Ectodermal cell (in vitro differentiated cells): ENCODE data around the gene ASXL1. TPM values are rescaled to one million over a fixed set of nuclear protein-coding genes. Genes with fewer than 3 reads are reported as not detected.
A peak's percentile ranks its signal among the peaks of the same experiment; 100 is the strongest.
"Not testable (repeated sequence)": the region's sequence is repeated elsewhere in the genome, so short reads cannot be mapped to it uniquely, and the experiment has no call there.

Experiments
- H3K27ac ChIP-seq: 2 replicates; pipeline ENCODE4 v1.7.0; 2013; ENCODE audit warnings: mild to moderate bottlenecking, low read depth, low read length; ENCODE audit not compliant: insufficient read depth, poor library complexity, severe bottlenecking
- H3K27me3 ChIP-seq: 2 replicates; pipeline ENCODE4 v1.7.0; 2013; ENCODE audit warnings: mild to moderate bottlenecking, low read length; ENCODE audit not compliant: insufficient read depth, control insufficient read depth, poor library complexity, severe bottlenecking
- H3K36me3 ChIP-seq: one replicate; pipeline ENCODE4 v1.7.0; 2013; ENCODE audit warnings: low read length; ENCODE audit not compliant: control insufficient read depth, insufficient read depth
- H3K4me1 ChIP-seq: one replicate; pipeline ENCODE4 v1.7.0; 2013; ENCODE audit warnings: low read length; ENCODE audit not compliant: control insufficient read depth, insufficient read depth
- H3K4me3 ChIP-seq: 2 replicates; pipeline ENCODE4 v1.7.0; 2013; ENCODE audit warnings: low read depth, low read length, control low read depth; ENCODE audit not compliant: insufficient read depth
- H3K9me3 ChIP-seq: 2 replicates; pipeline ENCODE4 v1.7.0; 2013; ENCODE audit warnings: mild to moderate bottlenecking, low read length, moderate library complexity; ENCODE audit not compliant: control insufficient read depth
- WGBS, 2 experiments: methylation state at CpG; one replicate each; pipeline ENCODE4 v1.1.7; 2013; ENCODE audit warnings: missing lambda C conversion rate in 2 of 2; 5-methylcytosine and 5-hydroxymethylcytosine counted together
- polyA plus RNA-seq, 4 experiments: library from polyadenylated mRNA; stranded (reverse); fragments of 50-300 nt; gene quantifications; one replicate each; pipeline ENCODE4 v1.2.3, GENCODE V29; 2013

The ASXL1 gene
- 76.3 TPM for polyA plus RNA-seq (2013, experiment 1 of 4)
- polyA plus RNA-seq (2013, experiment 2 of 4), result 87.0 TPM
- polyA plus RNA-seq (2013, experiment 3 of 4), result 57.4 TPM
- 64.3 TPM for polyA plus RNA-seq (2013, experiment 4 of 4)

GRCh38 chr20:32357869-32358631 lies at the start of gene ASXL1:
ASXL1 (plus strand) TSS chr20:32358331; CDS start chr20:32358776, 445 bp downstream.
- no peaks in the 10 kb centered on the region for H3K36me3 ChIP-seq
- WGBS, 2 experiments, result 0% methylated on average over 83 of the region's 83 CpGs
- H3K4me1 ChIP-seq, result no peaks in the 10 kb centered on the region
- peak within 1 kb of the TSS; percentile 78 for H3K4me3 ChIP-seq
- peak within 1 kb of the TSS; percentile 96 for H3K27ac ChIP-seq
- H3K27me3 ChIP-seq, result no peaks in the 10 kb centered on the region
- no peaks in the 10 kb centered on the region for H3K9me3 ChIP-seq

- 93 to 94% methylated on average over 2 of the region's 3 CpGs for WGBS, 2 experiments
- Histone ChIP-seq H3K36me3 (peaks cover 15% of the 10 kb centered on the region), H3K4me1 (no peaks in the 10 kb centered on the region), H3K9me3 (no peaks in the 10 kb centered on the region), H3K27me3 (no peaks in the 10 kb centered on the region), H3K27ac (no peak overlapping the region), H3K4me3 (no peak overlapping the region)
These were observed 45.3 kb upstream of the ASXL1 start for GRCh38 chr20:32312718-32313424.

- Histone ChIP-seq H3K36me3 (peaks cover 12% of the 10 kb centered on the region), H3K9me3 (no peaks in the 10 kb centered on the region), H3K4me3 (no peak overlapping the region), H3K27me3 (no peaks in the 10 kb centered on the region), H3K4me1 (no peaks in the 10 kb centered on the region), H3K27ac (no peak overlapping the region)
- 79 to 91% methylated on average over 1 of the region's 1 CpG for WGBS, 2 experiments
These were observed 43.4 kb upstream of the ASXL1 start for GRCh38 chr20:32314768-32315167.

- no peaks in the 10 kb centered on the region for H3K4me1 ChIP-seq
- H3K9me3 ChIP-seq, result no peaks in the 10 kb centered on the region
- H3K27ac ChIP-seq, result no peak overlapping the region
- no peaks in the 10 kb centered on the region for H3K27me3 ChIP-seq
- WGBS, 2 experiments, result 89 to 93% methylated on average over 3 of the region's 3 CpGs
- H3K4me3 ChIP-seq, result no peak overlapping the region
- peaks cover 6% of the 10 kb centered on the region for H3K36me3 ChIP-seq
These were observed 42.7 kb upstream of the ASXL1 start for GRCh38 chr20:32315399-32315798.

- Histone ChIP-seq H3K36me3 (peaks cover 3% of the 10 kb centered on the region), H3K9me3 (no peaks in the 10 kb centered on the region), H3K4me1 (no peaks in the 10 kb centered on the region), H3K27ac (no peak overlapping the region), H3K27me3 (no peaks in the 10 kb centered on the region), H3K4me3 (no peak overlapping the region)
- WGBS, 2 experiments, result 91 to 95% methylated on average over 2 of the region's 2 CpGs
These were observed 42.2 kb upstream of the ASXL1 start for GRCh38 chr20:32315891-32316290.

GRCh38 chr20:32316667-32317066 lies 41.5 kb upstream of the ASXL1 start:
- WGBS, 2 experiments, result 86 to 91% methylated on average over 7 of the region's 7 CpGs

GRCh38 chr20:32319100-32319499 lies 39.0 kb upstream of the ASXL1 start:
- Histone ChIP-seq H3K4me1 (no peaks in the 10 kb centered on the region), H3K27me3 (no peaks in the 10 kb centered on the region), H3K27ac (no peak overlapping the region), H3K36me3 (no peaks in the 10 kb centered on the region), H3K9me3 (no peaks in the 10 kb centered on the region), H3K4me3 (no peak overlapping the region)
- 94 to 95% methylated on average over 5 of the region's 6 CpGs for WGBS, 2 experiments

More at GRCh38 chr20:32316667-32317066, 41.5 kb upstream of the ASXL1 start:
- Histone ChIP-seq H3K36me3 (no peaks in the 10 kb centered on the region), H3K4me1 (no peaks in the 10 kb centered on the region), H3K9me3 (no peaks in the 10 kb centered on the region), H3K4me3 (no peak overlapping the region), H3K27me3 (no peaks in the 10 kb centered on the region), H3K27ac (no peak overlapping the region)

GRCh38 chr20:32320305-32320704 lies 37.8 kb upstream of the ASXL1 start:
- WGBS, 2 experiments, result 88% methylated on average over 1 of the region's 1 CpG; no CpG with 5 or more reads in 1 of the 2 experiments
- H3K36me3 ChIP-seq, result no peaks in the 10 kb centered on the region
- no peak overlapping the region for H3K27ac ChIP-seq
- H3K4me3 ChIP-seq, result no peak overlapping the region
- no peaks in the 10 kb centered on the region for H3K9me3 ChIP-seq
- H3K27me3 ChIP-seq, result no peaks in the 10 kb centered on the region
- H3K4me1 ChIP-seq, result no peaks in the 10 kb centered on the region

- Histone ChIP-seq H3K4me3 (no peak overlapping the region), H3K27me3 (no peaks in the 10 kb centered on the region), H3K4me1 (no peaks in the 10 kb centered on the region), H3K36me3 (no peaks in the 10 kb centered on the region), H3K9me3 (no peaks in the 10 kb centered on the region), H3K27ac (no peak overlapping the region)
- WGBS, 2 experiments, result 100% methylated on average over 1 of the region's 1 CpG; no CpG with 5 or more reads in 1 of the 2 experiments
These were observed 36.7 kb upstream of the ASXL1 start for GRCh38 chr20:32321390-32321789.

GRCh38 chr20:32322260-32322659 lies 35.9 kb upstream of the ASXL1 start:
- H3K27me3 ChIP-seq, H3K9me3 ChIP-seq, H3K27ac ChIP-seq, H3K4me1 ChIP-seq, H3K4me3 ChIP-seq, H3K36me3 ChIP-seq: not testable (repeated sequence)
- WGBS, 2 experiments, result 96% methylated on average over 8 of the region's 12 CpGs
